ENCODE data around the gene MALT1. TPM values are rescaled to one million over a fixed set of nuclear protein-coding genes. Genes with fewer than 3 reads are reported as not detected.

MALT1 gene
- total and polyA plus RNA-seq, 2 experiments from 2014 or later: 5.2 to 18.8 TPM

DNA sequence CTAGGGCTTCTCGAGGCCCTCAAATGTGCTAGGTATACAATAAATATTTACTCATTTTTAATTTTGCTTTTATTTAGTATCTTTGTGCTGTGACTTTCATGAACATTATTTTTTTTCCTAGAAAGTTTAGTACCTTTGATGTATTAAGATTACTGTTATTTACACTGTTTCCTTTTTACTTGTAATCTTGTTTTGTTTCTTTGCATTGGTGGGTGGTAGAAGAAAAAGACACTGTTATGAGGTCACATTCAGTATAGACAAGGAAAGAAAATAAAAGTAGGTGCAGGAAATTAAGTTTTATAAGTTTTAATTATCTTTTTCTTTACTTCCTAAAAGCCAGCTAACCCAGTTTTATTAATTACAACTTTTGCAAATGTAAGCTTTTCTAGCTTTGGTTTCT lies 23.0 kb downstream of the MALT1 start:
- H2AFZ ChIP-seq: no peak overlapping the region
- no peaks in the 10 kb centered on the region for H3K27me3 ChIP-seq (ENCODE audit: insufficient read depth)
- ATAC-seq: no peak
- H3K4me3 Mint-ChIP-seq: no peak overlapping the region
- no peaks in the 10 kb centered on the region for H3K36me3 ChIP-seq (ENCODE audit: insufficient read depth)
- H3K4me1 ChIP-seq (ENCODE audit: insufficient read depth): peaks cover 4% of the 10 kb centered on the region; the same call in 1 of the 2 replicates
- H3K27ac Mint-ChIP-seq: no peak overlapping the region
- no peaks in the 10 kb centered on the region for H3K79me2 ChIP-seq (replicated peaks; ENCODE audit: insufficient read depth)
- H3K4me3 ChIP-seq: no peak overlapping the region
- H3K27ac ChIP-seq (ENCODE audit: low read depth): no peak overlapping the region
- no peak for DNase-seq (ENCODE audit: low spot score)
- H3K27me3 Mint-ChIP-seq (ENCODE audit: insufficient read depth, low read depth, poor library complexity): peaks cover 3% of the 10 kb centered on the region
- peaks cover 6% of the 10 kb centered on the region; the same call in 1 of the 3 replicates for H3K9me3 Mint-ChIP-seq
- no peaks in the 10 kb centered on the region for H4K20me1 ChIP-seq (replicated peaks; ENCODE audit: insufficient read depth)
- TF ChIP-seq JUNB (IDR thresholded peaks at IDR 0.05; ENCODE audit: unreplicated experiment) (no peak), ZNF114 (CRISPR knock-in tag; IDR thresholded peaks at IDR 0.05) (no peak), CREB1 (CRISPR knock-in tag; IDR thresholded peaks at IDR 0.05; ENCODE audit: low read depth) (no peak), EZH2phosphoT487 (IDR thresholded peaks at IDR 0.05; ENCODE audit: unreplicated experiment) (no peak), ZNF331 (CRISPR knock-in tag; IDR thresholded peaks at IDR 0.05; ENCODE audit: low read depth) (no peak), CTCF (conservative IDR thresholded peaks at IDR 0.05; ENCODE audit: low read depth in 2 of 2) (no peak), POLR2AphosphoS5 (IDR thresholded peaks at IDR 0.05; ENCODE audit: low read depth) (no peak), EZH2 (IDR thresholded peaks at IDR 0.05; ENCODE audit: low read depth, unreplicated experiment) (no peak), STAT1 (IDR thresholded peaks at IDR 0.05; ENCODE audit: unreplicated experiment) (no peak), NANOG (IDR thresholded peaks at IDR 0.05; ENCODE audit: borderline replicate concordance) (no peak), ETS1 (IDR thresholded peaks at IDR 0.05) (no peak), ZNF462 (CRISPR knock-in tag; IDR thresholded peaks at IDR 0.05) (no peak)
- TF ChIP-seq, protein P1, sequence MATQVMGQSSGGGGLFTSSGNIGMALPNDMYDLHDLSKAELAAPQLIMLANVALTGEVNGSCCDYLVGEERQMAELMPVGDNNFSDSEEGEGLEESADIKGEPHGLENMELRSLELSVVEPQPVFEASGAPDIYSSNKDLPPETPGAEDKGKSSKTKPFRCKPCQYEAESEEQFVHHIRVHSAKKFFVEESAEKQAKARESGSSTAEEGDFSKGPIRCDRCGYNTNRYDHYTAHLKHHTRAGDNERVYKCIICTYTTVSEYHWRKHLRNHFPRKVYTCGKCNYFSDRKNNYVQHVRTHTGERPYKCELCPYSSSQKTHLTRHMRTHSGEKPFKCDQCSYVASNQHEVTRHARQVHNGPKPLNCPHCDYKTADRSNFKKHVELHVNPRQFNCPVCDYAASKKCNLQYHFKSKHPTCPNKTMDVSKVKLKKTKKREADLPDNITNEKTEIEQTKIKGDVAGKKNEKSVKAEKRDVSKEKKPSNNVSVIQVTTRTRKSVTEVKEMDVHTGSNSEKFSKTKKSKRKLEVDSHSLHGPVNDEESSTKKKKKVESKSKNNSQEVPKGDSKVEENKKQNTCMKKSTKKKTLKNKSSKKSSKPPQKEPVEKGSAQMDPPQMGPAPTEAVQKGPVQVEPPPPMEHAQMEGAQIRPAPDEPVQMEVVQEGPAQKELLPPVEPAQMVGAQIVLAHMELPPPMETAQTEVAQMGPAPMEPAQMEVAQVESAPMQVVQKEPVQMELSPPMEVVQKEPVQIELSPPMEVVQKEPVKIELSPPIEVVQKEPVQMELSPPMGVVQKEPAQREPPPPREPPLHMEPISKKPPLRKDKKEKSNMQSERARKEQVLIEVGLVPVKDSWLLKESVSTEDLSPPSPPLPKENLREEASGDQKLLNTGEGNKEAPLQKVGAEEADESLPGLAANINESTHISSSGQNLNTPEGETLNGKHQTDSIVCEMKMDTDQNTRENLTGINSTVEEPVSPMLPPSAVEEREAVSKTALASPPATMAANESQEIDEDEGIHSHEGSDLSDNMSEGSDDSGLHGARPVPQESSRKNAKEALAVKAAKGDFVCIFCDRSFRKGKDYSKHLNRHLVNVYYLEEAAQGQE (IDR thresholded peaks at IDR 0.05; ENCODE audit: unreplicated experiment): no peak
- 0 out of 2 replicates have a peak, but pooled peaks cover 7% of the 10 kb centered on the region for H3K9me2 ChIP-seq (ENCODE audit: insufficient read depth)
- peaks cover 13% of the 10 kb centered on the region for H3K4me1 Mint-ChIP-seq
- H3K36me3 Mint-ChIP-seq (ENCODE audit: low read depth): peaks cover 24% of the 10 kb centered on the region
- H3F3A ChIP-seq (replicated peaks; ENCODE audit: low read depth): no peaks in the 10 kb centered on the region
- no peak overlapping the region for H3K4me2 ChIP-seq
